Upper lobe of right lung (tissue), 1 donor: ENCODE measurements around the gene CACHD1. TPM values are rescaled to one million over a fixed set of nuclear protein-coding genes. Genes with fewer than 3 reads are reported as not detected.

Experiments
- ATAC-seq: fragments of 200-7000 bp; cut with Tn5 transposase; one replicate; pipeline ENCODE4 v1.9.1; 2020; ENCODE audit warnings: mild to moderate bottlenecking, moderate library complexity
- DNase-seq: peaks from one replicate; pipeline ENCODE4 v3.0.0-alpha.2; 2020
- H3K27ac ChIP-seq: fragments of 200-600 bp; one replicate; pipeline ENCODE4 v1.8.0; 2022
- H3K27me3 ChIP-seq: fragments of 200-600 bp; one replicate; pipeline ENCODE4 v1.8.0; 2022; ENCODE audit warnings: mild to moderate bottlenecking
- H3K36me3 ChIP-seq: fragments of 200-600 bp; one replicate; pipeline ENCODE4 v1.8.0; 2022
- H3K4me1 ChIP-seq: fragments of 200-600 bp; one replicate; pipeline ENCODE4 v1.8.0; 2022
- H3K4me3 ChIP-seq: fragments of 200-600 bp; one replicate; pipeline ENCODE4 v1.8.0; 2022; ENCODE audit warnings: mild to moderate bottlenecking
- H3K9me3 ChIP-seq: fragments of 200-600 bp; one replicate; pipeline ENCODE4 v1.8.0; 2022
- intact Hi-C: fragments of 100-400 bp; cut with DNase I; formaldehyde crosslinking; loops from one replicate; pipeline ENCODE4 v1.11.0; 2022
- total RNA-seq: library from RNA; stranded (reverse); fragmentation: NEBNext Ultra II Directional; extraction: Animal tissue kit (Norgen Biotek cat#: 25700); gene quantifications from one replicate; pipeline ENCODE4 v1.2.1, GENCODE V29; 2021
- TF ChIP-seq, protein P1 (sequence below): fragments of 200-600 bp; IDR thresholded peaks from one replicate; pipeline ENCODE4 v1.8.0; 2022; ENCODE audit warnings: antibody characterized with exemption
- donor health status: DM: no; HTN: yes; CAD: no; lungs with severe emphysema.

CACHD1 gene
- total RNA-seq, 1 donor from 2014 or later: 31.8 TPM

DNA sequence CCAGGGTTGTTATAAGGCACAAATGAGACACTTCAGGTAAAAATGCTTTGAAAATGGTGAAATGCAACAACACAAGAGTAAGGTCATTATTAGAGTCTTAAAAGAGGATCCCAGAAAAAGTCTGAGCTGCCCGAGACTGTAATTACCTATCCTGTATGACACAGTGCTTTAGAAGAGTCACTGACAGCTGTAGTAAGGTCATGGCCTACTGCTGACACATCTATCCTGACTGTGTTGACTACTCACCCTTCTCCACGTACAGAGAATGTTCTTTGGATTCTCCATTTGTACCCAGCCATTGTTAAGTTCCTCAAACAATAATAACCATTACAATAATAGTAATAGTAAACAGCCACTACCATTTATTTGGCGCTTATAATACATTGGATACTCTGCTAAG is 104.4 kb downstream of the CACHD1 start:
- H3K27ac ChIP-seq: no peak overlapping the region
- intact Hi-C loops: no loop called here
- no peak for DNase-seq

DNA sequence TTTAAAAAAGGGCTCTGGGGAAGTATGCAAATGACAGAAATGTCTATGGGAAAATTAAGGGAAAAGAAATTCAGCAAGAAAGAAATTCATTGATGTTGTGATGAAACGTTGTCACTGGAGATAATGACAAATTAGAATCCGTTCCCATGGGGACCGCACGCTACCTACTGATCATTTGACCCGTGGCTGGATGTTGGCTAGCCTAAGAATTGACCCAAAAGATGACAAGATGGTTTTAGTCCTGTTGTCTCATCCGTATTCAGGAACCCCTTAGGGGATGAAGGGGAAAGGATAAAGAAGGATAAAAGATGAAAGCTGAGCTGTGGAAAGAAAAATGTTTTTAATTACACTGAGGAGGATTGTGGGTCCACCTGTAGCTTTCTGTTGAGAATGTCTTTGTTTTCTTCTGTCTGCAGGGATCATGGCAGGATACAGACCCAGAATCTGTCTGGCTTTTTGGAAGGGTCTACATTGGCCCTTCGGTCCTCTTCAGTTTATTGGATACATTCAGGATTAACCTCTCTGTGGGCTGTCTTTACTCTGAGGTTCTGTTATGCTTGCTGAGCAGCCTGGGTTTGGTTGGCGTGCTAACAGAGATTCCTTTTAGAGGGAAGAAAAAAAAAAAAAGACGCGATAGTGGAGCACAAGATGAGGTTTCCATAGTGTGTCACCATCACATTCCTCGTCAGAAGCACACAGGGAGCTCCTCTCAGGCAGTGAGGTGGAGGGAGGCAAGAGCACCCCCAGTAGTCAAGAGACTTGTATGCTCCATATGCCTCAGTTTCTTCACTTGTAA is 106.2 kb downstream of the CACHD1 start:
- Histone ChIP-seq H3K27me3 (no peaks in the 10 kb centered on the region), H3K36me3 (no peaks in the 10 kb centered on the region), H3K27ac (no peak overlapping the region), H3K4me3 (no peak overlapping the region), H3K9me3 (no peaks in the 10 kb centered on the region), H3K4me1 (no peaks in the 10 kb centered on the region)
- ATAC-seq (no peak), DNase-seq (no peak)
- TF ChIP-seq, protein P1, sequence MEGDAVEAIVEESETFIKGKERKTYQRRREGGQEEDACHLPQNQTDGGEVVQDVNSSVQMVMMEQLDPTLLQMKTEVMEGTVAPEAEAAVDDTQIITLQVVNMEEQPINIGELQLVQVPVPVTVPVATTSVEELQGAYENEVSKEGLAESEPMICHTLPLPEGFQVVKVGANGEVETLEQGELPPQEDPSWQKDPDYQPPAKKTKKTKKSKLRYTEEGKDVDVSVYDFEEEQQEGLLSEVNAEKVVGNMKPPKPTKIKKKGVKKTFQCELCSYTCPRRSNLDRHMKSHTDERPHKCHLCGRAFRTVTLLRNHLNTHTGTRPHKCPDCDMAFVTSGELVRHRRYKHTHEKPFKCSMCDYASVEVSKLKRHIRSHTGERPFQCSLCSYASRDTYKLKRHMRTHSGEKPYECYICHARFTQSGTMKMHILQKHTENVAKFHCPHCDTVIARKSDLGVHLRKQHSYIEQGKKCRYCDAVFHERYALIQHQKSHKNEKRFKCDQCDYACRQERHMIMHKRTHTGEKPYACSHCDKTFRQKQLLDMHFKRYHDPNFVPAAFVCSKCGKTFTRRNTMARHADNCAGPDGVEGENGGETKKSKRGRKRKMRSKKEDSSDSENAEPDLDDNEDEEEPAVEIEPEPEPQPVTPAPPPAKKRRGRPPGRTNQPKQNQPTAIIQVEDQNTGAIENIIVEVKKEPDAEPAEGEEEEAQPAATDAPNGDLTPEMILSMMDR: no peak
- intact Hi-C loops: no loop called here

More for the DNA sequence above, 104.4 kb downstream of the CACHD1 start:
- no peaks in the 10 kb centered on the region for H3K27me3 ChIP-seq
- no peaks in the 10 kb centered on the region for H3K4me1 ChIP-seq
- no peak for ATAC-seq
- TF ChIP-seq, protein P1: no peak
- no peaks in the 10 kb centered on the region for H3K9me3 ChIP-seq
- no peak overlapping the region for H3K4me3 ChIP-seq
- no peaks in the 10 kb centered on the region for H3K36me3 ChIP-seq

DNA sequence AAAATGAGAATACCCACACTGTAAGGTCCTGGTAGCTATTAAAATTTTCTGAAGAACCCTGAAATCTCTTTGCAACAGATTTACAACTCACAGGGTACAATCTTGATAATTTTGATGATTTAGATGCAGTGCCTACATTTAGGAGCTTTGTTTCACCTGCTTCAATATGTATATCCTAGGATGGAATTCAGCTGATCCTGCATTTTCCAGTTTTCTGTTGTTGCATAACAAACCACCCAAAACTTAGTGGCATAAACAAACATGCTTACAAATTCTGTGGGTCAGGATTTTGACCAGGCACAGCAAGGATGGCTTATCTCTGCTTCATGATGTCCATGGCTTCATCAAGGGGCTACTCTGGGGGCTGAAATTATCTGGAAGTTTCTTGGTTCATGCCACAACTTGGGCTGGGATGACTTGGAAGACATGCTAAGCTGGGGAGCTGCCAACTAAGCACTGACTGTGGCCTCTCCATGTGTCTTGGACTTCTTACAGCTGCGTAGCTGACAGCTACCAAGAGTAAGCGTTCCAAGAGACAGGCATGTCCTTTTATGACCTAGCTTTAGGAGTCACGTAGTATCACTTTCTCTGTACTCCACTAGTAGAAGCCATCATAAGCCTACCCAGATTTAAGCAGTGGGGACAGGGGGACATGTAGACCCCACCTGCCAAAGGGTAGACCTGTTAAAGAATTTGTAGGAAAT is 108.5 kb downstream of the CACHD1 start:
- H3K27me3 ChIP-seq: no peaks in the 10 kb centered on the region
- no peak for ATAC-seq
- no peaks in the 10 kb centered on the region for H3K4me1 ChIP-seq
- intact Hi-C loops: no loop called here
- H3K9me3 ChIP-seq: no peaks in the 10 kb centered on the region
- no peak overlapping the region for H3K4me3 ChIP-seq
- H3K36me3 ChIP-seq: no peaks in the 10 kb centered on the region
- no peak for DNase-seq
- TF ChIP-seq, protein P1: no peak
- H3K27ac ChIP-seq: no peak overlapping the region

DNA sequence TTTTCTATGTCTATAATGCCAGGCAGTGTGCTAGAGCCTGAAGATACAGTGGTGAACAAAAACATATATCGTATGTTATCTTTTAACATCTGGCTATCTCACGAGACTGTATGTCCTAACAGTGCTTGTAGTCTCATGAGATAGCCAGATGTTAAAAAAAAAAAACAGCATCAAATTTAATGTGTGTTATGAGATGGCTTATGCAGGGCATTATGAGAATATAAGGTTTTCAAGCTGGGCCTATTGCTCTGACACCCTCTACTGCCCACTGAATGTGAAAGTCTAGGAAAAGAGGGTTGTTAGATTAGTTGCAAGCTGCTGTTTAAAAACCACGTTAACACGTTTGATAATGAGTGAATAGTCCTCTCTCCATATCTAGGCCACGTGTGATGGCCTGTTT is 109.8 kb downstream of the CACHD1 start:
- Histone ChIP-seq H3K4me1 (no peaks in the 10 kb centered on the region), H3K4me3 (no peak overlapping the region), H3K36me3 (no peaks in the 10 kb centered on the region), H3K27me3 (no peaks in the 10 kb centered on the region), H3K27ac (no peak overlapping the region), H3K9me3 (no peaks in the 10 kb centered on the region)
- DNase-seq: no peak
- TF ChIP-seq, protein P1: no peak
- ATAC-seq: no peak
- intact Hi-C loops: no loop called here

DNA sequence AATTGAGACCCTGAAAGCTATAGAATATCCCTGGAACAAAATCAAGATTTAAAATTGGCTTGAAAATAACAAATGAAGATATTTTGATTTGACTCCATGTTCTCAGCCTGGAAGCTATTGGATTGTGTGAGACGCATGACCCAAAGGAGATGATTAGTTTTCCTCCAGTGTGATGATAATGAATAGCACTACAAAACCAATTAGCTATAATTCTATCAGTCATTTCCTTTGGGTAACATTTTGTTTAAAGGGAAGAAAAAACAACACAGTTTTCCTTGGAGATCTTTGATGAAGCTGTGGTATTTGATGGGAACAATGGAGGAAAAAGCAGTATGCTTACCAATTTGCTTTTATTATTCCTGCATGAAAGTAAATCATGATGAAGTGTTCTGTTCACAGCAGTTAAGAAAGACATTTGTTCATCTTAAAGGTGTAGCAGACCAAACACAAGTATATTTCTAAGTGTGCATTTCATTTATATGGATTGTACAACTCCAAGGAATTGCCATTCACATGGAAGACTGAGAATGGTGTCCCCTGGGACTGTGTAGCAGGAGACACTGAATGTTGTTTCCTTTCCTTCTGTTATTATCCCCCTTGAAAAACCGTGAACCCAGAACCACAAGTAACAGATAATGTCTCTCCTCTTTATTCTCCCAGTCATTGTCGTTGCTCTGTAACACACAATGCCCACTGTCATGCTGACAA is 111.4 kb downstream of the CACHD1 start:
- Histone ChIP-seq H3K27me3 (no peaks in the 10 kb centered on the region), H3K9me3 (no peaks in the 10 kb centered on the region), H3K4me3 (no peak overlapping the region), H3K36me3 (no peaks in the 10 kb centered on the region), H3K27ac (no peak overlapping the region), H3K4me1 (no peaks in the 10 kb centered on the region)
- intact Hi-C loops: no loop called here
- TF ChIP-seq, protein P1: no peak
- DNase-seq (no peak), ATAC-seq (no peak)
